CD14-positive monocyte (primary cell): ENCODE data around the gene IL21. TPM values are rescaled to one million over a fixed set of nuclear protein-coding genes. Genes with fewer than 3 reads are reported as not detected.

Source experiments
- DNase-seq, 3 donors: peaks; one replicate each; pipeline ENCODE4 v3.0.0-alpha.2; 2011 to 2022
- H2AFZ ChIP-seq: 2 replicates; pipeline ENCODE4 v1.6.0; 2012; ENCODE audit warnings: mild to moderate bottlenecking, low read depth, low read length, inconsistent platforms; ENCODE audit not compliant: insufficient read depth, poor library complexity, severe bottlenecking
- H3K27ac ChIP-seq, 2 donors: 1 replicate in 1 of 2; 2 replicates in 1 of 2; pipeline ENCODE4 v1.5.1; 2012 to 2013; ENCODE audit warnings: low read length in 2 of 2, control low read depth in 1 of 2, inconsistent platforms in 1 of 2, low read depth in 1 of 2, mild to moderate bottlenecking in 1 of 2
- H3K27me3 ChIP-seq, 2 donors: one replicate each; pipeline versions ENCODE4 v1.6.0 to v1.6.1; 2011 to 2013; ENCODE audit warnings: low read length in 2 of 2; ENCODE audit not compliant: control insufficient read depth in 2 of 2, insufficient read depth in 2 of 2
- H3K36me3 ChIP-seq, 2 donors: replicated peaks in 1 of 2; 1 replicate in 1 of 2; 2 replicates in 1 of 2; pipeline versions ENCODE4 v1.5.1 to v1.6.1; 2012 to 2013; ENCODE audit warnings: low read length in 2 of 2, control low read depth in 1 of 2, inconsistent platforms in 1 of 2, mild to moderate bottlenecking in 1 of 2; ENCODE audit not compliant: insufficient read depth in 2 of 2, control insufficient read depth in 1 of 2
- H3K4me1 ChIP-seq, 2 donors: 1 replicate in 1 of 2; 2 replicates in 1 of 2; pipeline versions ENCODE4 v1.5.1 to v1.6.1; 2012 to 2013; ENCODE audit warnings: low read length in 2 of 2, control low read depth in 1 of 2, inconsistent platforms in 1 of 2, mild to moderate bottlenecking in 1 of 2, moderate library complexity in 1 of 2; ENCODE audit not compliant: insufficient read depth in 2 of 2, control insufficient read depth in 1 of 2
- H3K4me2 ChIP-seq: replicated peaks from 2 replicates; pipeline ENCODE3; 2012; ENCODE audit warnings: low read length, moderate library complexity, mild to moderate bottlenecking; ENCODE audit not compliant: poor library complexity, severe bottlenecking; ENCODE audit errors: extremely low read depth
- H3K4me3 ChIP-seq, 3 experiments: fragments of 200-600 bp in 1 of 3; sonication (generic) in 1 of 3; replicated peaks in 1 of 3; 1 replicate in 2 of 3; 2 replicates in 1 of 3; pipeline ENCODE4 v1.5.1; 2011 to 2013; ENCODE audit warnings: low read length in 3 of 3, mild to moderate bottlenecking in 3 of 3, control low read depth in 2 of 3, low read depth in 2 of 3, inconsistent platforms in 1 of 3, moderate library complexity in 1 of 3
- H3K79me2 ChIP-seq: 2 replicates; pipeline ENCODE4 v1.6.0; 2012; ENCODE audit warnings: mild to moderate bottlenecking, control low read depth, inconsistent platforms, low read length, moderate library complexity; ENCODE audit not compliant: insufficient read depth
- H3K9ac ChIP-seq: 2 replicates; pipeline ENCODE4 v1.6.0; 2017; ENCODE audit warnings: low read length, mild to moderate bottlenecking; ENCODE audit not compliant: insufficient read depth, poor library complexity, severe bottlenecking
- H3K9me3 ChIP-seq, 2 donors: replicated peaks in 1 of 2; 1 replicate in 1 of 2; 2 replicates in 1 of 2; pipeline versions ENCODE4 v1.5.1 to v1.6.1; 2012 to 2013; ENCODE audit warnings: low read length in 2 of 2, control low read depth in 1 of 2; ENCODE audit not compliant: control insufficient read depth in 1 of 2, insufficient read depth in 1 of 2
- H4K20me1 ChIP-seq: 2 replicates; pipeline ENCODE4 v1.6.0; 2012; ENCODE audit warnings: mild to moderate bottlenecking, low read length, control low read depth, moderate library complexity; ENCODE audit not compliant: insufficient read depth
- H3K27ac Mint-ChIP-seq, 7 donors: one replicate each; pipeline ENCODE4 v1.8.0; 2020; ENCODE audit warnings: mild to moderate bottlenecking in 7 of 7, mixed read lengths in 7 of 7, moderate library complexity in 6 of 7, inconsistent platforms in 2 of 7
- H3K27me3 Mint-ChIP-seq, 3 donors: one replicate each; pipeline ENCODE4 v1.8.0; 2021 to 2022; ENCODE audit warnings: low read depth in 3 of 3, mild to moderate bottlenecking in 3 of 3, mixed read lengths in 3 of 3, moderate library complexity in 3 of 3, inconsistent platforms in 1 of 3
- H3K36me3 Mint-ChIP-seq, 2 donors: one replicate each; pipeline ENCODE4 v1.8.0; 2020; ENCODE audit warnings: mixed read lengths in 2 of 2, inconsistent platforms in 1 of 2, mild to moderate bottlenecking in 1 of 2
- H3K4me1 Mint-ChIP-seq: one replicate; pipeline ENCODE4 v1.8.0; 2020; ENCODE audit warnings: mild to moderate bottlenecking, mixed read lengths
- H3K4me3 Mint-ChIP-seq, 2 donors: one replicate each; pipeline ENCODE4 v1.8.0; 2020; ENCODE audit warnings: mild to moderate bottlenecking in 2 of 2, mixed read lengths in 2 of 2, moderate library complexity in 1 of 2
- H3K9me3 Mint-ChIP-seq, 7 donors: one replicate each; pipeline ENCODE4 v1.8.0; 2020 to 2022; ENCODE audit warnings: mixed read lengths in 7 of 7, mild to moderate bottlenecking in 6 of 7, moderate library complexity in 6 of 7, inconsistent platforms in 2 of 7
- WGBS: methylation state at CpG from one replicate; pipeline ENCODE4 v1.1.5; 2013; ENCODE audit warnings: missing lambda C conversion rate; ENCODE audit not compliant: insufficient coverage; 5-methylcytosine and 5-hydroxymethylcytosine counted together
- intact Hi-C, 2 donors: fragments of 100-400 bp; cut with micrococcal nuclease; formaldehyde crosslinking; loops; one replicate each; pipeline versions ENCODE4 v1.15.0 to v1.15.1; 2023
- polyA plus RNA-seq, 3 donors: library from polyadenylated mRNA; depleted of rRNA in 1 of 3; unstranded in 2 of 3; stranded (reverse) in 1 of 3; fragments of 300-500 nt in 2 of 3; fragments of >200 nt in 1 of 3; fragmentation: Illumina TruSeq in 2 of 3; gene quantifications; 1 replicate in 2 of 3; 2 replicates in 1 of 3; pipeline ENCODE4 v1.2.3, GENCODE V29; 2012 to 2021
- TF ChIP-seq, protein P1 (sequence below): fragments of 200-600 bp; IDR thresholded peaks from one replicate; pipeline ENCODE4 v1.8.0; 2022; ENCODE audit warnings: antibody characterized with exemption, mild to moderate bottlenecking

IL21 gene
- polyA plus RNA-seq, 3 donors, result not detected

DNA sequence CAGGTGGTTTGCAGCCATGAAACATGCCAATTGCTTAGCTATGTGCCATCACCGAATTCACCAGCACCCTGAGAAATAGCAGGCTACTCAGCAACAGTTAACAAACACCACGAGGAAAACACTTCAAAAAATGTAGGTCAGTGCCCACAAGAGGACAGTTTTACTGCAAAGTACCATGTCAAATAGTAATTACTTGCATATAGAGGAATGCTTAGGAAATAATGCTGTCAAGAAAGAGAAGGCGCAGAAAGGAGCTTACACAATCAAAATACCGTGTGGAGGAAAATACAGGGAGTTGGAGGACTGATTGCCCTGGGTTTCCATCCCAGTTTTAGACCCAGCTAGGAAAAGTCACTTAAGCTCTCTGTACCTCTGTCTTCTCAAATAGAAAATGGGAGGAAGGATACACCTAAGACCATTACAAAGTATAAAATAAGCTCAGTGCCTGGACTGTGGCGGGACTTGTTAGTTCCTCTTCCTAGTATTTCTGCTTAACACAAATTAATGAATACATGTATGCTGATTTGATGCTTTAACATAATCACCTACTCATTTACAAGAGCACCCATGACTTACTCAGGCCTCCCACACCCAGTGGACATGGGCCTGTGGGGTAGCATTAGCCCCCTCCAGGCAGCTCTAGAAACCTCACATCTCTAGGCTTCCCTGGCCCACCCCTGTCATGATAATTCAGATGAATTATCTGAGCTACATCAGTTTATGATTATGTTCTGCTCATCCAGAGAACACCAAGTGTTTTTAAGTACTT, 44.5 kb upstream of the IL21 start:
- no peaks in the 10 kb centered on the region for H3K4me1 ChIP-seq
- no peak overlapping the region for H3K4me3 Mint-ChIP-seq
- WGBS, result 100% methylated on average over 1 of the region's 5 CpGs
- no peaks in the 10 kb centered on the region for H3K36me3 Mint-ChIP-seq
- no peak overlapping the region for H3K27ac ChIP-seq
- TF ChIP-seq, protein P1, sequence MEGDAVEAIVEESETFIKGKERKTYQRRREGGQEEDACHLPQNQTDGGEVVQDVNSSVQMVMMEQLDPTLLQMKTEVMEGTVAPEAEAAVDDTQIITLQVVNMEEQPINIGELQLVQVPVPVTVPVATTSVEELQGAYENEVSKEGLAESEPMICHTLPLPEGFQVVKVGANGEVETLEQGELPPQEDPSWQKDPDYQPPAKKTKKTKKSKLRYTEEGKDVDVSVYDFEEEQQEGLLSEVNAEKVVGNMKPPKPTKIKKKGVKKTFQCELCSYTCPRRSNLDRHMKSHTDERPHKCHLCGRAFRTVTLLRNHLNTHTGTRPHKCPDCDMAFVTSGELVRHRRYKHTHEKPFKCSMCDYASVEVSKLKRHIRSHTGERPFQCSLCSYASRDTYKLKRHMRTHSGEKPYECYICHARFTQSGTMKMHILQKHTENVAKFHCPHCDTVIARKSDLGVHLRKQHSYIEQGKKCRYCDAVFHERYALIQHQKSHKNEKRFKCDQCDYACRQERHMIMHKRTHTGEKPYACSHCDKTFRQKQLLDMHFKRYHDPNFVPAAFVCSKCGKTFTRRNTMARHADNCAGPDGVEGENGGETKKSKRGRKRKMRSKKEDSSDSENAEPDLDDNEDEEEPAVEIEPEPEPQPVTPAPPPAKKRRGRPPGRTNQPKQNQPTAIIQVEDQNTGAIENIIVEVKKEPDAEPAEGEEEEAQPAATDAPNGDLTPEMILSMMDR, result no peak
- H2AFZ ChIP-seq, result no peak overlapping the region
- intact Hi-C loops, result no loop called here
- no peaks in the 10 kb centered on the region for H3K27me3 ChIP-seq
- H3K36me3 ChIP-seq, result no peaks in the 10 kb centered on the region
- no peaks in the 10 kb centered on the region for H3K9me3 Mint-ChIP-seq
- H3K4me3 ChIP-seq, result no peak overlapping the region
- no peak overlapping the region for H3K4me2 ChIP-seq
- H3K4me1 Mint-ChIP-seq, result no peaks in the 10 kb centered on the region
- no peak for DNase-seq
- no peak overlapping the region for H3K27ac Mint-ChIP-seq
- peaks cover 3% of the 10 kb centered on the region in 3 donors for H3K27me3 Mint-ChIP-seq
- H3K9ac ChIP-seq, result no peak overlapping the region
- H3K9me3 ChIP-seq, result peaks cover 0 to 3% of the 10 kb centered on the region in 2 donors
- H3K79me2 ChIP-seq, result no peaks in the 10 kb centered on the region
- H4K20me1 ChIP-seq, result no peaks in the 10 kb centered on the region

DNA sequence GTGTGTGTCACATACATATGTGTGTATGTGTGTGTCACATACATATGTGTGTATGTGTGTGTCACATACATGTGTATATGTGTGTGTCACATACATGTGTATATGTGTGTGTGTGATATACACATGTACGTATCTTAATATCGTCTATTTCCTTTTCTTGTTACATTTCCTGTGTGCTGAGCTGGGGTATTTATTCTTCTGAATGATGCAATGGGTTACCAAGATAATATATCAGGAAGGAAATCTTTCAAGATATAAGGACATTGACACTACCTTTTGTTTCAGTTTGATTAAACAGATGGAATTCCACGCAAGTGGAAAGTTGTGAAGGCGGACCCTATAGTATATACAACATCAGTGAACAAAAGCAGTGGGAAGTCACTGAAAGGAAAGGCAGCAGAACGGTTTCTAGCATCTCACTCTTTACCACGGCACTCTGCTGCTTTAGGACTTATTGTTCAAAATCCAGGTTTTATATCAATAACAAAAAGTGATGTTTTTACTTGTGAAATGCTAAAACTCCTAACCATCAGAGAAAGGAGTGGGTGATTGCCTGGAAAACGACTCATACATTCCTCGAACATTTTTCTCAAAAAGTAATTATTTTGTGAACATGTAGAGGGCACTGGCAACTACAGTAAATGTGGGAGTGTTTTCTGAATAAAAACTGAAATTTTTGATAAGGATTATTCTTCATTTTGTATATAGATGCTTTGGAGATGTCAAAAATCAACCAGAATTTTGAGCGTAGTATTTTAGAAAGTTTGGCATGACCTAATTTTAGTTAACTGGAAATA, 43.1 kb upstream of the IL21 start:
- Histone ChIP-seq H3K27me3 (no peaks in the 10 kb centered on the region), H3K27ac (no peak overlapping the region), H3K4me2 (no peak overlapping the region), H3K4me1 (no peaks in the 10 kb centered on the region), H3K9me3 (no peaks in the 10 kb centered on the region), H3K36me3 (no peaks in the 10 kb centered on the region), H2AFZ (no peak overlapping the region), H3K4me3 (no peak overlapping the region), H3K9ac (no peak overlapping the region), H3K79me2 (no peaks in the 10 kb centered on the region), H4K20me1 (no peaks in the 10 kb centered on the region)
- Mint-ChIP-seq H3K27me3 (peaks cover 1 to 3% (median 3%) of the 10 kb centered on the region in 3 donors), H3K4me1 (no peaks in the 10 kb centered on the region), H3K4me3 (no peak overlapping the region), H3K9me3 (peaks cover 0 to 4% (median 0%) of the 10 kb centered on the region in 7 donors), H3K27ac (no peak overlapping the region), H3K36me3 (no peaks in the 10 kb centered on the region)
- intact Hi-C loops, result no loop called here
- no CpG with 5 or more reads among the region's 9 CpGs for WGBS
- TF ChIP-seq, protein P1, result no peak
- no peak for DNase-seq
